Left lobe of liver (tissue), 2 donors: ENCODE results near the gene LRCH4. TPM values are rescaled to one million over a fixed set of nuclear protein-coding genes. Genes with fewer than 3 reads are reported as not detected.
"Not testable (repeated sequence)": the region's sequence is repeated elsewhere in the genome, so short reads cannot be mapped to it uniquely, and the experiment has no call there.

Source experiments
- ATAC-seq: fragments of 200-7000 bp; cut with Tn5 transposase; one replicate; pipeline ENCODE4 v1.9.1; 2020; ENCODE audit warnings: mild to moderate bottlenecking, moderate library complexity
- DNase-seq: peaks from one replicate; pipeline ENCODE4 v3.0.0-alpha.2; 2020; ENCODE audit warnings: low spot score
- total RNA-seq: library from RNA; stranded (reverse); gene quantifications from one replicate; pipeline ENCODE4 v1.2.1, GENCODE V29; 2021
- donor health status: DM: no; HTN: no; CAD: no; lungs with moderate emphysema.
- donor health status: DM: no; HTN: yes; CAD: no.

The LRCH4 gene
- total RNA-seq, 1 donor from 2014 or later, result 31.6 TPM

- DNase-seq (peak; percentile 96), ATAC-seq (peak; percentile 54)
These were observed 16.8 kb downstream of the LRCH4 start for GRCh38 chr7:100568896-100569844.

GRCh38 chr7:100568176-100568895 lies 17.6 kb downstream of the LRCH4 start:
- DNase-seq (peak; percentile 98), ATAC-seq (peak; percentile 44)

- peak; percentile 88 for DNase-seq
- peak; percentile 12 for ATAC-seq
These were observed 18.2 kb downstream of the LRCH4 start for GRCh38 chr7:100567751-100568175.

- no peak for DNase-seq
- ATAC-seq, result no peak
These were observed 18.7 kb downstream of the LRCH4 start for GRCh38 chr7:100567031-100567730.

- DNase-seq, result peak; percentile 82
- peak; percentile 9 for ATAC-seq
These were observed 19.9 kb downstream of the LRCH4 start for GRCh38 chr7:100566018-100566531.

- peak; percentile 80 for DNase-seq
These were observed 20.8 kb downstream of the LRCH4 start for GRCh38 chr7:100565133-100565571.

GRCh38 chr7:100564405-100564804 lies 21.5 kb downstream of the LRCH4 start:
- ATAC-seq, DNase-seq: not testable (repeated sequence)

More at GRCh38 chr7:100565133-100565571, 20.8 kb downstream of the LRCH4 start:
- ATAC-seq, result peak; percentile 2

GRCh38 chr7:100563809-100564400 lies 22.0 kb downstream of the LRCH4 start:
- ATAC-seq (peak; percentile 30), DNase-seq (peak; percentile 82)

GRCh38 chr7:100563100-100563564 lies 22.8 kb downstream of the LRCH4 start:
- no peak for DNase-seq
- no peak for ATAC-seq

- ATAC-seq (no peak), DNase-seq (peak; percentile 64)
These were observed 23.5 kb downstream of the LRCH4 start for GRCh38 chr7:100562195-100563099.

- no peak for ATAC-seq
- DNase-seq, result no peak
These were observed 24.3 kb downstream of the LRCH4 start for GRCh38 chr7:100561491-100562194.

- DNase-seq (no peak), ATAC-seq (no peak)
These were observed 26.8 kb downstream of the LRCH4 start for GRCh38 chr7:100559127-100559526.

- ATAC-seq, result peak; percentile 50
- DNase-seq, result no peak
These were observed 29.4 kb downstream of the LRCH4 start for GRCh38 chr7:100556541-100556940.

- ATAC-seq, result no peak
These were observed 30.2 kb downstream of the LRCH4 start for GRCh38 chr7:100555701-100556100.

GRCh38 chr7:100553032-100553431 lies 32.9 kb downstream of the LRCH4 start:
- DNase-seq (no peak), ATAC-seq (no peak)

More at GRCh38 chr7:100555701-100556100, 30.2 kb downstream of the LRCH4 start:
- no peak for DNase-seq

GRCh38 chr7:100552532-100552931 lies 33.4 kb downstream of the LRCH4 start:
- DNase-seq (no peak), ATAC-seq (no peak)

- not testable (repeated sequence) for DNase-seq, ATAC-seq
These were observed 37.5 kb downstream of the LRCH4 start for GRCh38 chr7:100548446-100548845.

GRCh38 chr7:100547872-100548271 lies 38.1 kb downstream of the LRCH4 start:
- ATAC-seq, result peak; percentile 9

More at GRCh38 chr7:100547872-100548271, 38.1 kb downstream of the LRCH4 start:
- no peak for DNase-seq
